VCaP (cell line): ENCODE results near the gene LVRN.

Experiments used
- H3K27ac ChIP-seq: fragments of 450-650 bp; 2 replicates; pipeline ENCODE4 v1.5.1; 2017
- CTCF ChIP-seq: fragments of 450-650 bp; conservative IDR thresholded peaks from 2 replicates; pipeline ENCODE4 v1.5.1; 2017; ENCODE audit warnings: mild to moderate bottlenecking, moderate library complexity

Gene LVRN

GRCh38 chr5:115948091-115948534, 14.2 kb upstream of the LVRN start:
- TF ChIP-seq CTCF: no peak
- H3K27ac ChIP-seq: peak overlapping the region; percentile 9; the same call in 1 of the 2 replicates

- no peak overlapping the region for H3K27ac ChIP-seq
- TF ChIP-seq CTCF: no peak
Observed at GRCh38 chr5:115949096-115949495, 13.2 kb upstream of the LVRN start.

GRCh38 chr5:115952588-115952987, 9.7 kb upstream of the LVRN start:
- TF ChIP-seq CTCF: no peak
- no peak overlapping the region for H3K27ac ChIP-seq

GRCh38 chr5:115954144-115954543, 8.1 kb upstream of the LVRN start:
- no peak overlapping the region for H3K27ac ChIP-seq

GRCh38 chr5:115956957-115957356, 5.3 kb upstream of the LVRN start:
- TF ChIP-seq CTCF: no peak

More at GRCh38 chr5:115954144-115954543, 8.1 kb upstream of the LVRN start:
- TF ChIP-seq CTCF: no peak

GRCh38 chr5:115961381-115962238, 665 bp upstream of the LVRN start:
- no peak overlapping the region for H3K27ac ChIP-seq
- no peak for TF ChIP-seq CTCF

More at GRCh38 chr5:115956957-115957356, 5.3 kb upstream of the LVRN start:
- H3K27ac ChIP-seq: no peak overlapping the region

GRCh38 chr5:115962565-115963402, 509 bp downstream of the LVRN start:
- H3K27ac ChIP-seq: no peak overlapping the region
- TF ChIP-seq CTCF: no peak
